Ascending aorta (tissue), 2 donors: ENCODE results near the gene TYRP1. TPM values are rescaled to one million over a fixed set of nuclear protein-coding genes. Genes with fewer than 3 reads are reported as not detected.

Source experiments
- DNase-seq, 2 donors: peaks; one replicate each; pipeline ENCODE4 v3.0.0-alpha.2; 2019; ENCODE audit warnings: low spot score in 2 of 2
- H3K27ac ChIP-seq, 2 donors: fragments of 200-600 bp; sonication (generic); one replicate each; pipeline ENCODE4 v1.5.1; 2016 to 2017; ENCODE audit warnings: mild to moderate bottlenecking in 1 of 2
- H3K27me3 ChIP-seq: fragments of 200-600 bp; sonication (generic); one replicate; pipeline ENCODE4 v1.5.1; 2017
- H3K36me3 ChIP-seq, 2 donors: fragments of 200-600 bp; sonication (generic); one replicate each; pipeline ENCODE4 v1.5.1; 2016
- H3K4me1 ChIP-seq, 2 donors: fragments of 200-600 bp; sonication (generic); one replicate each; pipeline ENCODE4 v1.5.1; 2016 to 2017; ENCODE audit warnings: mild to moderate bottlenecking in 1 of 2
- H3K4me3 ChIP-seq, 2 donors: fragments of 200-600 bp; sonication (generic); one replicate each; pipeline ENCODE4 v1.5.1; 2016 to 2017; ENCODE audit warnings: mild to moderate bottlenecking in 1 of 2
- H3K9me3 ChIP-seq, 2 donors: fragments of 200-600 bp; sonication (generic); one replicate each; pipeline ENCODE4 v1.5.1; 2016
- CTCF ChIP-seq, 3 experiments: fragments of 200-600 bp in 2 of 3; fragments of 450-650 bp in 1 of 3; sonication (generic) in 2 of 3; IDR thresholded peaks; one replicate each; pipeline ENCODE4 v1.5.1; 2016 to 2019; ENCODE audit warnings: antibody characterized with exemption in 3 of 3, mild to moderate bottlenecking in 1 of 3, moderate library complexity in 1 of 3
- intact Hi-C: fragments of 100-400 bp; cut with DNase I; formaldehyde crosslinking; loops from one replicate; pipeline ENCODE4 v1.15.1; 2023
- total RNA-seq: library from RNA; depleted of rRNA; stranded (reverse); fragments of >200 nt; gene quantifications from one replicate; pipeline ENCODE4 v1.1.0, GENCODE V29; 2016

TYRP1 gene
- total RNA-seq, 1 donor from 2014 or later, result not detected

GRCh38 chr9:12684974-12685373 is 8.2 kb upstream of the TYRP1 start:
- Histone ChIP-seq H3K4me1 (no peaks in the 10 kb centered on the region), H3K27me3 (no peaks in the 10 kb centered on the region), H3K9me3 (no peaks in the 10 kb centered on the region), H3K4me3 (no peak overlapping the region), H3K27ac (no peak overlapping the region), H3K36me3 (no peaks in the 10 kb centered on the region)
- DNase-seq, result no peak
- intact Hi-C loops, result no loop called here
- no peak for TF ChIP-seq CTCF (IDR thresholded peaks at IDR 0.05)

DNA sequence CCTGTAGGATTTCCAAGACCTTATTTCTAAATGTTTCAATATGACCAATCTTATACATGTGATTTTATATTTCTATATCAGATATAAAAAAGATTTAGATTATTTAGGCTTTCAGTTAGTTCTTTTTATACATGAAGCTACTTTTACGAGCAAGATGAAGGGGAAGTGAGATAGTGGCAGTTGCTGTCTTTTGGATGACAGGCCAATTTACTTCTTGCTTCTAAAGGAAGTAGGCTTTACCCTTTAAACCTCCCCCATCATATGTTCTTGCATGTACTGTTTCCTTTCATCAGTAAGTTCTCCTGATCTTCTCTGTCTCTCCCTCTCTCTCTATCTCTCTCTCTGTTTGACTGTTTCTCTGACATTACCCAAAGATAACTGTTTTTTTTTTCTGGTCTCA is 4.0 kb upstream of the TYRP1 start:
- intact Hi-C loops, result no loop called here
- no peaks in the 10 kb centered on the region for H3K9me3 ChIP-seq
- H3K36me3 ChIP-seq, result no peaks in the 10 kb centered on the region
- no peak overlapping the region for H3K4me3 ChIP-seq
- H3K4me1 ChIP-seq, result no peaks in the 10 kb centered on the region
- no peak for TF ChIP-seq CTCF (IDR thresholded peaks at IDR 0.05)
- no peak overlapping the region for H3K27ac ChIP-seq
- no peak for DNase-seq
- no peaks in the 10 kb centered on the region for H3K27me3 ChIP-seq

DNA sequence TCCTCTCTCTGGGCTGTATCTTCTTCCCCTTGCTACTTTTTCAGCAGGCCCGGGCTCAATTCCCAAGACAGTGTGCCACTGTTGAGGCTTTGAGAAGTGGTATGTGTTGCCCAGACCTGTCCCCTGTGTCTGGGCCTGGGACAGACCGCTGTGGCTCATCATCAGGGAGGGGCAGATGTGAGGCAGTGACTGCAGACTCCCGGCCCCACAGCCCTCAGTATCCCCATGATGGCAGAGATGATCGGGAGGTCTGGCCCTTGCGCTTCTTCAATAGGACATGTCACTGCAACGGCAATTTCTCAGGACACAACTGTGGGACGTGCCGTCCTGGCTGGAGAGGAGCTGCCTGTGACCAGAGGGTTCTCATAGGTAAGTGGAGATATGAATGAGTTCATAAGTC is 828 bp downstream of the TYRP1 start:
- H3K9me3 ChIP-seq, result no peaks in the 10 kb centered on the region
- no peak for TF ChIP-seq CTCF (IDR thresholded peaks at IDR 0.05)
- intact Hi-C loops, result no loop called here
- no peak for DNase-seq
- H3K27ac ChIP-seq, result no peak overlapping the region
- H3K27me3 ChIP-seq, result no peaks in the 10 kb centered on the region
- no peaks in the 10 kb centered on the region for H3K36me3 ChIP-seq
- H3K4me1 ChIP-seq, result peaks cover 0 to 22% of the 10 kb centered on the region in 2 donors
- H3K4me3 ChIP-seq, result no peak overlapping the region

- H3K4me1 ChIP-seq, result peaks cover 0 to 22% of the 10 kb centered on the region in 2 donors
Observed at GRCh38 chr9:12695474-12695873, 2.3 kb downstream of the TYRP1 start.

DNA sequence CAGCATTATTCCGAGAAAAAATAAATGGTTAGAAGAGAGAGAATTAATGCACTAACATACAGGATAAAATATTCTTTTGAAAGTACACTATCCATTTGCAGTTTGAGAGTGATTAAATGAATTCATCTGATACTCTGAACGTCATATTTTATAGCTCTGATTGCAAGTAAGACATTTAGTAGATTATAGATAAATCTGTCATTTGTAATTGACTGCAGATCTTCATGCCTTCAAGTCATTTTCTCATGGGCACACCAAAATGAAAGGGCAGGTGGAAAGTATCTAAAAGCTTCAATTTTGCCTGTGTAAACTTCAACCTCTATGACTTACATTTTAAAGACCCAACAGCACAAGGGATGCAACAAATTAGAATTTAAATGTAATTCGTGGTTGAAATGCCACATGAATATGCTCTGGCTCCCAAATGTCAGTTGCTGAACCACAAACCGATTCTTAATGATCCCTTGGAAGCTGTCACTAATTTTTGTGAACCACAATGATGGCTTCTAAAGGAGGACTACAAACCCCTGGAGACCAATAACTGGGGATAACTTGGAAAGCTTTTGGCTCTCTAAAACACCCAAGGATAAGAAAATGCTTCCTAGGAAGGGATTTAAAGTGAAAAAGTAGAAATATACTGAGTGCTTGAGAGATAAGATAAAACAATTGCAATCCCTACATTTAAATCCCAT is 3.9 kb downstream of the TYRP1 start:
- Histone ChIP-seq H3K27ac (no peak overlapping the region), H3K9me3 (no peaks in the 10 kb centered on the region), H3K36me3 (no peaks in the 10 kb centered on the region), H3K27me3 (no peaks in the 10 kb centered on the region), H3K4me1 (peaks cover 0 to 22% of the 10 kb centered on the region in 2 donors), H3K4me3 (no peak overlapping the region)
- intact Hi-C loops, result no loop called here
- no peak for DNase-seq
- no peak for TF ChIP-seq CTCF (IDR thresholded peaks at IDR 0.05)

More at GRCh38 chr9:12695474-12695873, 2.3 kb downstream of the TYRP1 start:
- Histone ChIP-seq H3K36me3 (no peaks in the 10 kb centered on the region), H3K4me3 (no peak overlapping the region), H3K27me3 (no peaks in the 10 kb centered on the region), H3K27ac (no peak overlapping the region), H3K9me3 (no peaks in the 10 kb centered on the region)
- TF ChIP-seq CTCF (IDR thresholded peaks at IDR 0.05), result no peak
- peak in 1 of 2 donors; percentile 81 for DNase-seq
- intact Hi-C loops, result no loop called here
